HEK293 (cell line): Measurements from ENCODE around the gene SLCO4A1.

Experiments
- CTCF ChIA-PET: fragments of 350-600 bp; formaldehyde crosslinking; extraction: SDS; loops from one replicate; lab custom pipeline; 2021; ENCODE audit warnings: antibody characterized with exemption; lab: Yijun Ruan, JAX
- POLR2A ChIA-PET: fragments of 300-600 bp; formaldehyde crosslinking; extraction: SDS; loops from one replicate; lab custom pipeline; 2020; ENCODE audit warnings: antibody characterized with exemption, inconsistent platforms; lab: Yijun Ruan, JAX
- H3K27ac ChIP-seq: fragments of 200-500 bp; sonication (Bioruptor generic); 2 replicates; pipeline ENCODE4 v1.5.1; 2014; ENCODE audit warnings: low read depth, low read length, control low read depth, inconsistent platforms; ENCODE audit errors: extremely low read depth
- H3K36me3 ChIP-seq, 2 experiments: fragments of 200-500 bp in 1 of 2; sonication (Bioruptor generic) in 1 of 2; 1 replicate in 1 of 2; 2 replicates in 1 of 2; pipeline ENCODE4 v1.5.1; 2014 to 2017; ENCODE audit warnings: inconsistent platforms in 2 of 2, low read length in 2 of 2; ENCODE audit not compliant: control insufficient read depth in 2 of 2, insufficient read depth in 1 of 2
- H3K4me1 ChIP-seq: fragments of 200-500 bp; sonication (Bioruptor generic); 2 replicates; pipeline ENCODE4 v1.5.1; 2014; ENCODE audit warnings: mild to moderate bottlenecking, low read length, inconsistent platforms; ENCODE audit not compliant: control insufficient read depth, insufficient read depth
- H3K4me3 ChIP-seq: 2 replicates; pipeline ENCODE4 v1.5.1; 2011; ENCODE audit warnings: low read depth, mild to moderate bottlenecking, control low read depth, low read length, moderate library complexity
- H3K9me3 ChIP-seq: fragments of 200-500 bp; sonication (Bioruptor generic); 2 replicates; pipeline ENCODE4 v1.5.1; 2014; ENCODE audit warnings: low read depth, low read length, inconsistent platforms; ENCODE audit not compliant: control insufficient read depth, insufficient read depth
- TCF7L2 ChIP-seq: IDR thresholded peaks from 2 replicates; pipeline ENCODE4 v1.6.1; 2011; ENCODE audit warnings: low read depth, mild to moderate bottlenecking, inconsistent platforms, low read length, moderate library complexity, borderline replicate concordance
- ZNF354C ChIP-seq: fragments of 450-650 bp; formaldehyde crosslinking; IDR thresholded peaks from 2 replicates; pipeline ENCODE4 v1.5.1; 2016; ENCODE audit warnings: missing biosample characterization, missing genetic modification characterization, low read depth, borderline replicate concordance
- ZNF530 ChIP-seq: fragments of 450-650 bp; formaldehyde crosslinking; IDR thresholded peaks from 2 replicates; pipeline ENCODE4 v1.5.1; 2016; ENCODE audit warnings: low read depth, missing biosample characterization, missing genetic modification characterization
- ZNF707 ChIP-seq: fragments of 450-650 bp; formaldehyde crosslinking; IDR thresholded peaks from 2 replicates; pipeline ENCODE4 v1.5.1; 2016; ENCODE audit warnings: missing biosample characterization, missing genetic modification characterization
- ZNF791 ChIP-seq: fragments of 450-650 bp; formaldehyde crosslinking; IDR thresholded peaks from 2 replicates; pipeline ENCODE4 v1.5.1; 2016; ENCODE audit warnings: missing biosample characterization, missing genetic modification characterization
- TF ChIP-seq, protein P1 (sequence below): fragments of 450-650 bp; formaldehyde crosslinking; IDR thresholded peaks from 2 replicates; pipeline ENCODE4 v1.5.1; 2016; ENCODE audit warnings: missing biosample characterization, missing genetic modification characterization
- TF ChIP-seq, protein P2 (sequence below): fragments of 450-650 bp; formaldehyde crosslinking; IDR thresholded peaks from 2 replicates; pipeline ENCODE4 v1.5.1; 2016; ENCODE audit warnings: missing biosample characterization, missing genetic modification characterization, low read depth

SLCO4A1 gene

DNA sequence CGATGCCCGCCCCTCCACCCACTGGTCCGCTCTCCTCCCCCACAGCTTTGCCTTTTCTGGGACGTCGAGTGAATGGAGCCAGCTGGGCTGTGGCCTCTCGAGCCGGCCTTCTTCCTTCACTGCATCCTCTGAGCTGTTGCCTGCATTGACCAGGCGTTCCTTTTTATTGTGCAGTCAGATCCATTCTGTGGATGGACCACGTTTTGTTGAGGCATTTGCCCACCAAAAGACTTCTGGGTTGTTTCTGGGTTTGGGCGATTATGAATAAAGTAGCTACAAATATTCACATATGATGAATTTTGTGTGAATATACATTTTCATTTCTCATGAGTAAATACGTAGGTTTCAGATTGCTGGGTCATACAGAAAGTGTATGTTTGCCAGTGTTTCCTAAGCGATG, 76.2 kb downstream of the SLCO4A1 start:
- Histone ChIP-seq H3K9me3 (no peaks in the 10 kb centered on the region), H3K27ac (no peak overlapping the region), H3K36me3 (no peaks in the 10 kb centered on the region), H3K4me3 (no peak overlapping the region), H3K4me1 (no peaks in the 10 kb centered on the region)
- no peak for TF ChIP-seq TCF7L2
- ChIA-PET CTCF (no interaction called here), POLR2A (no interaction called here)

DNA sequence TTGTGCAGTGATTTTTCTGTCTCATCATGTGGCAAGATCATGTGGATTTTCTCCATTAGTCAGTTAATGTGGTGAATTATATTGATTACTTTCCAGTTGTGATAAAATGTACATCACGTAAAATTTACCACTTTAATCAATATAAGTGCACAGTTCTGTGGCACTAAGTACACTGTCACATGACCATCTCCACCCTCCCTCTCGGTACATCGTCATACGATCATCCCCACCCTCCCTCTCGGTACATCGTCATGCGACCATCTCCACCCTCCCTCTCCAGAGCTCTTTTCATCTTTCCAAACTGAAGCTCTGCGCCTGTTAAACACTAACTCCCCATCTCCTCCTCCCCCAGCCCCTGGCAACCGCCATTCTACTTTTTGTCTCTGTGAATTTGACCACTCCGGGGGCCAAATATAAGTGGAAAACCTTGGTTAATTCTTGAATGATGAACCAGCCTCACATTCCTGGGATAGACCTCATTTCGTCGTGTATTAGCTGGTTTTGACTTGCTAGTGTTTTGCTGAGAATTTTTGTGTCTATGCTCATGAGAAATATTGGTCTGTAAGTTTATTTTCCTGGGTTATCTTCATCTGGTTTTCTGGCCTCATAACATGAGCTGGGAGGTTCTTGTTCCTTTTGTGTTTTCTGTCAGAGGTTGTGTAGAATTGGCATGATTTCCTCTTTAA, 77.1 kb downstream of the SLCO4A1 start:
- no peak overlapping the region for H3K4me3 ChIP-seq
- no peaks in the 10 kb centered on the region for H3K36me3 ChIP-seq
- TF ChIP-seq ZNF707: no peak
- TF ChIP-seq, protein P1, sequence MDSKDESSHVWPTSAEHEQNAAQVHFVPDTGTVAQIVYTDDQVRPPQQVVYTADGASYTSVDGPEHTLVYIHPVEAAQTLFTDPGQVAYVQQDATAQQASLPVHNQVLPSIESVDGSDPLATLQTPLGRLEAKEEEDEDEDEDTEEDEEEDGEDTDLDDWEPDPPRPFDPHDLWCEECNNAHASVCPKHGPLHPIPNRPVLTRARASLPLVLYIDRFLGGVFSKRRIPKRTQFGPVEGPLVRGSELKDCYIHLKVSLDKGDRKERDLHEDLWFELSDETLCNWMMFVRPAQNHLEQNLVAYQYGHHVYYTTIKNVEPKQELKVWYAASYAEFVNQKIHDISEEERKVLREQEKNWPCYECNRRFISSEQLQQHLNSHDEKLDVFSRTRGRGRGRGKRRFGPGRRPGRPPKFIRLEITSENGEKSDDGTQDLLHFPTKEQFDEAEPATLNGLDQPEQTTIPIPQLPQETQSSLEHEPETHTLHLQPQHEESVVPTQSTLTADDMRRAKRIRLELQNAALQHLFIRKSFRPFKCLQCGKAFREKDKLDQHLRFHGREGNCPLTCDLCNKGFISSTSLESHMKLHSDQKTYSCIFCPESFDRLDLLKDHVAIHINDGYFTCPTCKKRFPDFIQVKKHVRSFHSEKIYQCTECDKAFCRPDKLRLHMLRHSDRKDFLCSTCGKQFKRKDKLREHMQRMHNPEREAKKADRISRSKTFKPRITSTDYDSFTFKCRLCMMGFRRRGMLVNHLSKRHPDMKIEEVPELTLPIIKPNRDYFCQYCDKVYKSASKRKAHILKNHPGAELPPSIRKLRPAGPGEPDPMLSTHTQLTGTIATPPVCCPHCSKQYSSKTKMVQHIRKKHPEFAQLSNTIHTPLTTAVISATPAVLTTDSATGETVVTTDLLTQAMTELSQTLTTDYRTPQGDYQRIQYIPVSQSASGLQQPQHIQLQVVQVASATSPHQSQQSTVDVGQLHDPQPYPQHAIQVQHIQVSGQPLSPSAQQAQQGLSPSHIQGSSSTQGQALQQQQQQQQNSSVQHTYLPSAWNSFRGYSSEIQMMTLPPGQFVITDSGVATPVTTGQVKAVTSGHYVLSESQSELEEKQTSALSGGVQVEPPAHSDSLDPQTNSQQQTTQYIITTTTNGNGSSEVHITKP (tag by site-specific recombination): no peak
- no peak for TF ChIP-seq ZNF791 (tag by site-specific recombination)
- TF ChIP-seq, protein P2, sequence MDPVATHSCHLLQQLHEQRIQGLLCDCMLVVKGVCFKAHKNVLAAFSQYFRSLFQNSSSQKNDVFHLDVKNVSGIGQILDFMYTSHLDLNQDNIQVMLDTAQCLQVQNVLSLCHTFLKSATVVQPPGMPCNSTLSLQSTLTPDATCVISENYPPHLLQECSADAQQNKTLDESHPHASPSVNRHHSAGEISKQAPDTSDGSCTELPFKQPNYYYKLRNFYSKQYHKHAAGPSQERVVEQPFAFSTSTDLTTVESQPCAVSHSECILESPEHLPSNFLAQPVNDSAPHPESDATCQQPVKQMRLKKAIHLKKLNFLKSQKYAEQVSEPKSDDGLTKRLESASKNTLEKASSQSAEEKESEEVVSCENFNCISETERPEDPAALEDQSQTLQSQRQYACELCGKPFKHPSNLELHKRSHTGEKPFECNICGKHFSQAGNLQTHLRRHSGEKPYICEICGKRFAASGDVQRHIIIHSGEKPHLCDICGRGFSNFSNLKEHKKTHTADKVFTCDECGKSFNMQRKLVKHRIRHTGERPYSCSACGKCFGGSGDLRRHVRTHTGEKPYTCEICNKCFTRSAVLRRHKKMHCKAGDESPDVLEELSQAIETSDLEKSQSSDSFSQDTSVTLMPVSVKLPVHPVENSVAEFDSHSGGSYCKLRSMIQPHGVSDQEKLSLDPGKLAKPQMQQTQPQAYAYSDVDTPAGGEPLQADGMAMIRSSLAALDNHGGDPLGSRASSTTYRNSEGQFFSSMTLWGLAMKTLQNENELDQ (tag by site-specific recombination): no peak
- no peak for TF ChIP-seq ZNF530 (tag by site-specific recombination)
- TF ChIP-seq ZNF354C (tag by site-specific recombination): no peak
- CTCF ChIA-PET: no interaction called here
- no peak overlapping the region for H3K27ac ChIP-seq
- POLR2A ChIA-PET: no interaction called here
- H3K4me1 ChIP-seq: no peaks in the 10 kb centered on the region
- H3K9me3 ChIP-seq: no peaks in the 10 kb centered on the region
